ENCODE data around the gene C6orf163. TPM values are rescaled to one million over a fixed set of nuclear protein-coding genes. Genes with fewer than 3 reads are reported as not detected.

The C6orf163 gene
- total RNA-seq, 2 donors from 2014 or later: 1.1 to 1.7 TPM

- DNase-seq: no peak
- no peak overlapping the region for H3K27ac ChIP-seq
- no peak for TF ChIP-seq CTCF (IDR thresholded peaks at IDR 0.05)
These were observed 10.9 kb upstream of the C6orf163 start for GRCh38 chr6:87333591-87334181.

GRCh38 chr6:87334683-87335082, 9.9 kb upstream of the C6orf163 start:
- Histone ChIP-seq H3K4me1 (no peaks in the 10 kb centered on the region), H3K36me3 (no peaks in the 10 kb centered on the region), H3K9ac (ENCODE audit: low read depth in 2 of 2, low read length in 2 of 2) (no peak overlapping the region), H3K27me3 (no peaks in the 10 kb centered on the region), H3K9me3 (no peaks in the 10 kb centered on the region), H3K27ac (no peak overlapping the region), H3K4me3 (no peak overlapping the region)
- DNase-seq: no peak
- intact Hi-C loops (cut with DNase I): no loop called here
- TF ChIP-seq CTCF (IDR thresholded peaks at IDR 0.05): no peak

More at GRCh38 chr6:87333591-87334181, 10.9 kb upstream of the C6orf163 start:
- Histone ChIP-seq H3K36me3 (no peaks in the 10 kb centered on the region), H3K4me1 (no peaks in the 10 kb centered on the region), H3K4me3 (no peak overlapping the region), H3K9ac (ENCODE audit: low read depth in 2 of 2, low read length in 2 of 2) (no peak overlapping the region), H3K27me3 (no peaks in the 10 kb centered on the region), H3K9me3 (no peaks in the 10 kb centered on the region)
- intact Hi-C loops (cut with DNase I): no loop called here

- Histone ChIP-seq H3K27me3 (no peaks in the 10 kb centered on the region), H3K27ac (no peak overlapping the region), H3K9me3 (no peaks in the 10 kb centered on the region), H3K9ac (ENCODE audit: low read depth in 2 of 2, low read length in 2 of 2) (no peak overlapping the region), H3K36me3 (no peaks in the 10 kb centered on the region), H3K4me3 (no peak overlapping the region), H3K4me1 (no peaks in the 10 kb centered on the region)
- TF ChIP-seq CTCF (IDR thresholded peaks at IDR 0.05): no peak
- intact Hi-C loops (cut with DNase I): no loop called here
- DNase-seq: no peak
These were observed 8.2 kb upstream of the C6orf163 start for GRCh38 chr6:87336367-87336766.

- no peaks in the 10 kb centered on the region for H3K4me1 ChIP-seq
- H3K36me3 ChIP-seq: no peaks in the 10 kb centered on the region
- TF ChIP-seq CTCF (IDR thresholded peaks at IDR 0.05): no peak
- H3K4me3 ChIP-seq: no peak overlapping the region
- no peak overlapping the region for H3K9ac ChIP-seq (ENCODE audit: low read depth in 2 of 2, low read length in 2 of 2)
- H3K27me3 ChIP-seq: no peaks in the 10 kb centered on the region
- no peaks in the 10 kb centered on the region for H3K9me3 ChIP-seq
- H3K27ac ChIP-seq: no peak overlapping the region
- no peak for DNase-seq
- intact Hi-C loops (cut with DNase I): no loop called here
These were observed 4.4 kb upstream of the C6orf163 start for GRCh38 chr6:87340230-87340629.

GRCh38 chr6:87341158-87341557, 3.5 kb upstream of the C6orf163 start:
- H3K4me1 ChIP-seq: no peaks in the 10 kb centered on the region
- H3K27me3 ChIP-seq: no peaks in the 10 kb centered on the region
- no peak overlapping the region for H3K9ac ChIP-seq (ENCODE audit: low read depth in 2 of 2, low read length in 2 of 2)
- no peak for DNase-seq
- no peaks in the 10 kb centered on the region for H3K9me3 ChIP-seq
- H3K36me3 ChIP-seq: no peaks in the 10 kb centered on the region
- intact Hi-C loops (cut with DNase I): no loop called here
- no peak overlapping the region for H3K4me3 ChIP-seq
- TF ChIP-seq CTCF (IDR thresholded peaks at IDR 0.05): no peak
- H3K27ac ChIP-seq: no peak overlapping the region

Data from colonic mucosa (tissue), 4 donors.